Stimulated activated CD4-positive, alpha-beta T cell treated with anti-CD3 and anti-CD28 coated beads, TNF-alpha, amount 100 ng/mL, for 4 hours (primary cell): Measurements from ENCODE around the gene WRAP53.

Experiments
- DNase-seq, 3 experiments: peaks; one replicate each; pipeline ENCODE4 v3.0.0-alpha.2; 2020; ENCODE audit warnings: low read depth in 3 of 3

The WRAP53 gene

DNA sequence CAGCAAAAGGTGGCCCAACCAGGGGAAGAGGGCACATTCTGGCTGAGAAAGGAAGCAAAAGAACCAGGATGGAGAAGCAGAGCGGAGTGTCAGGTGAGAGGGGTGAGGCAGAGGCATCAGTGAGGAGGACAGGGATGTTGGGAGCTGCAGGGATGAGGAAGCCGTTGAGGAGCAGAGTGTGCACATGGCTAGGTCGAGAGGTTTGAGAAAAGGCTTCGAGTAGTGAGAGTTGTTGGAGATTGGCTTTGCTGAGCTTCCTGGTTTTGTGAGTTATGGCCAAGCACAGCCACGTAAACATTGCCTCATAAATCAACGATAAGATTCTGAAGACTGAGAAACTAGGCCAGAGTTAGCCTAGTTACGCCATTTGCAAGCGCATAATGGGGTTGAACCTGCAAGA, 56.1 kb downstream of the WRAP53 start:
- no peak for DNase-seq

DNA sequence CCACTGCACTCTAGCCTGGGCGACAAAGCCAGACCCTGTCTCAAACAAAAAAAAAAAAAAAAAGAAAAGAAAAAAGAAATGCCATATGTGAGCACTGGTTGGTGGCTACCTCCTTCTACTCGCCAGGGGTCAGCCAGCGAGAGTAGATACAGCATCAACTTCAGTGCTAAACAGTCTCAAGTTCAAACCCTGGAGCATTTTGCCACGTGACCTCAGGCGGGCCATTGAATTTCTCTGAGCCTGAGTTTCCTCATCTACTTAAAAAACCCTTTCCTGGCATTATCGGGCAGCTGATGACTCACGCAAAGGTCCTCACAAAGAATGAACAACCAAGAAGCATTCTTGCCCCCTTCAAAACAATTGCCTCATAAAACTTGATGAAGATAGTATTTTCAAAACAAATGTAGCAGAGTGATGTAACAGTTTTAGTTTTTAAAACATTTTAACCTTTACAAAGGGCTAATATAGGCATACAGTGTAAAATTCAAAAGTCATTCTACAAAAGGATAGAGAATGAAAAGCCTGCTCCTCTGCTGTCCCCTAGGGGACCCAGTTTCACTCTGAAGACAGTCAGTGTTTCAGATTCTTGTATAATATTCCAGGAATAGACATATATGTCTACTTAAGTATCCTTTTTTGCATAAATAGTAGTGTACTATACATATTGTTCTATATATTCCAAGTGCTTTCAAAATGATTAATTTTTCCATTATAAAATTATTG, 57.6 kb downstream of the WRAP53 start:
- DNase-seq, result no peak

DNA sequence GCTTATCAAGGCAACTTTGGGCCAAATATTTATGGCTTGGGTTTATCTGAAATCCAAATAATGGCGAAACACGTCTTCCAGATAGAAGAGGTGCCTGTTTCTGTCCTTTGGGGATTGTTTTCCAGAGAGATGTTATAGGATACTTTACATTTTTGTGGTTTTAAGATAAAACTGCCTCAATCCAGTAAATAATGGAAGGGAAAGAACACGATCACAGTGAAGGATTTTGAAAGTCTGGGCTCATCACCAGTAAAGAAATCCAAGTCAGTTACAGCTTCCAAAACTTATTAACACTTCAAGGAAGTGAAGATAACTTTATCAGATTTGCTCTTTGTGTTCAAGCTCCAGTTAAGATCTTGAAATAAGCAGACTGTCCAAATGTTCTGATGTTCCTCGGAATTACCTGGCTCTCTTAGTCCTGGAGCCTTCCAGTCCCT, 59.4 kb downstream of the WRAP53 start:
- DNase-seq, result no peak

DNA sequence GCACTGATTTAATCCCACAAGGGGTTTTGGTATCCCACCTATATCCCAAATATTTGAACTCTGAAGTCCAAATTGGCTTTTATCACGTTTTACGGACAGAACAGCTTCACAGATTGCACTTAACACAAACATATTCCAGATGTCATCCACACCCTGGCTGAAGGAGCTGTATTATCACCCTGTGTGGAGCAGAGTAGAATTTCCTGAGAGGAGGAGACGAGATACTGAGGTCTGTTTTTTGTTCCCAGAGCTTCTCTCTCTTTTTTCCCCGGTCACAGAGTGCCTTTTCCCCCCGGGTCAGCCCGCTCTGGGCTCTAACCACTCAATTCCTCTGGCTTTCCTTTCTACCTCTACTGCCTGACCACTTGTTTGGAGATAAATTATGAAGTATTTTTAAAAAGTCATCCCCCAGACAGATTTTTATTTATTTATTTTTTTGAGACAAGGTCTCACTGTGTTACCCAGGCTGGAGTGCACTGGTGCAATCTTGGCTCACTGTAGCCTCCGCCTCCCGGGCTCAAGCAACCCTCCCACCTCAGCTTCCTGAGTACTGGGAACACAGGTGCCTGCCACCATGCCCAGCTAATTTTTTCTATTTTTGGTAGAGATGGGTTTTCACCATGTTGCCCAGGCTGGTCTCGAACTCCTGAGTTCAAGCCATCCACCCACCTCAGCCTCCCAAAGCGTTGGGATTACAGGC, 59.9 kb downstream of the WRAP53 start:
- no peak for DNase-seq

DNA sequence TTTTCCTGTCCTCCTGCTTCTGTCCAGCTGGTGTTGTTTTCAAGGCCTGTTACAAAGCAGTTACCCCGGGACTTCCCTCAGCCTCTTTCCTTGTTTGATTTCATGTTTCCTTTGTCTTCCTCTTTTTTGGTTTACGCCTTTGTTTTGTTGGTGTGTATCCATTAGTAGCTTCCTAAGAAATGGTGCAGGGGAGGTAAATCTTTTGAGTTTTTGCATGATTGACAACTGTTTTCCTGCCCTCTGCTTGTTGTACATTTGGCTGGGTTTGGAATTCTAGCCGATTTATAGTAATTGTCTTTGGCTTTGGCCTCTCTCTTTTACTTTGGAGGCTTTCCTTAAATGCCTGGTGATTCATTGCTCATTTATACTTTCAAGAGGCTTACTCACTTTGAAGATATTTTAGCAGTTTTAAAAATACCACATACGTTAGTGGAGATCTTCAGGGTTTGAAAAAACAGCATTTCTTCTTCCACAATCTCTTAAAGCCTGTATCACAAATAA, 62.1 kb downstream of the WRAP53 start:
- no peak for DNase-seq
